NCI-H1436 treated with DMSO at 0.1 percent for 48 hours (cell line): ENCODE results near the gene KCNN3.
"Not testable (repeated sequence)": the region's sequence is repeated elsewhere in the genome, so short reads cannot be mapped to it uniquely, and the experiment has no call there.

Experiments
- DNase-seq: peaks from one replicate; lab custom pipeline; 2025; lab: John Stamatoyannopoulos, UW

The KCNN3 gene

GRCh38 chr1:154698320-154699096 lies 171.6 kb downstream of the KCNN3 start:
- no peak for DNase-seq

GRCh38 chr1:154697710-154698109 lies 172.4 kb downstream of the KCNN3 start:
- no peak for DNase-seq

- no peak for DNase-seq
Measured at GRCh38 chr1:154696456-154696855, 173.6 kb downstream of the KCNN3 start.

- DNase-seq: no peak
Measured at GRCh38 chr1:154695985-154696384, 174.1 kb downstream of the KCNN3 start.

- no peak for DNase-seq
Measured at GRCh38 chr1:154694995-154695394, 175.1 kb downstream of the KCNN3 start.

GRCh38 chr1:154689083-154689482 lies 181.0 kb downstream of the KCNN3 start:
- no peak for DNase-seq

GRCh38 chr1:154686507-154686906 lies 183.6 kb downstream of the KCNN3 start:
- no peak for DNase-seq

- no peak for DNase-seq
Measured at GRCh38 chr1:154683820-154684219, 186.3 kb downstream of the KCNN3 start.

- DNase-seq: no peak
Measured at GRCh38 chr1:154682254-154682653, 187.8 kb downstream of the KCNN3 start.

GRCh38 chr1:154677844-154678243 lies 192.2 kb downstream of the KCNN3 start:
- not testable (repeated sequence) for DNase-seq

GRCh38 chr1:154676847-154677246 lies 193.2 kb downstream of the KCNN3 start:
- DNase-seq: not testable (repeated sequence)

GRCh38 chr1:154674456-154674855 lies 195.6 kb downstream of the KCNN3 start:
- not testable (repeated sequence) for DNase-seq

- not testable (repeated sequence) for DNase-seq
Measured at GRCh38 chr1:154672245-154672644, 197.8 kb downstream of the KCNN3 start.

GRCh38 chr1:154671412-154671811 lies 198.7 kb downstream of the KCNN3 start:
- not testable (repeated sequence) for DNase-seq

- not testable (repeated sequence) for DNase-seq
Measured at GRCh38 chr1:154670310-154671270, 199.5 kb downstream of the KCNN3 start.

- DNase-seq: peak; percentile 49
Measured at GRCh38 chr1:154669464-154670282, 200.4 kb downstream of the KCNN3 start.

- DNase-seq: no peak
Measured at GRCh38 chr1:154666051-154666790, 203.9 kb downstream of the KCNN3 start.

GRCh38 chr1:154664331-154665002 lies 205.6 kb downstream of the KCNN3 start:
- DNase-seq: no peak

GRCh38 chr1:154663471-154664060 lies 206.5 kb downstream of the KCNN3 start:
- DNase-seq: no peak

GRCh38 chr1:154661110-154661509 lies 209.0 kb downstream of the KCNN3 start:
- no peak for DNase-seq
